Renal cortical epithelial cell (primary cell): ENCODE measurements around the gene MYH6. TPM values are rescaled to one million over a fixed set of nuclear protein-coding genes. Genes with fewer than 3 reads are reported as not detected.

Experiments
- DNase-seq: peaks from one replicate; pipeline ENCODE4 v3.0.0-alpha.2; 2011; ENCODE audit warnings: low read depth
- total RNA-seq: library from RNA; depleted of rRNA; stranded (reverse); fragments of >200 nt; gene quantifications from 2 replicates; pipeline ENCODE4 v1.2.3, GENCODE V29; 2014

The MYH6 gene
- total RNA-seq, 1 donor from 2014 or later: not detected

DNA sequence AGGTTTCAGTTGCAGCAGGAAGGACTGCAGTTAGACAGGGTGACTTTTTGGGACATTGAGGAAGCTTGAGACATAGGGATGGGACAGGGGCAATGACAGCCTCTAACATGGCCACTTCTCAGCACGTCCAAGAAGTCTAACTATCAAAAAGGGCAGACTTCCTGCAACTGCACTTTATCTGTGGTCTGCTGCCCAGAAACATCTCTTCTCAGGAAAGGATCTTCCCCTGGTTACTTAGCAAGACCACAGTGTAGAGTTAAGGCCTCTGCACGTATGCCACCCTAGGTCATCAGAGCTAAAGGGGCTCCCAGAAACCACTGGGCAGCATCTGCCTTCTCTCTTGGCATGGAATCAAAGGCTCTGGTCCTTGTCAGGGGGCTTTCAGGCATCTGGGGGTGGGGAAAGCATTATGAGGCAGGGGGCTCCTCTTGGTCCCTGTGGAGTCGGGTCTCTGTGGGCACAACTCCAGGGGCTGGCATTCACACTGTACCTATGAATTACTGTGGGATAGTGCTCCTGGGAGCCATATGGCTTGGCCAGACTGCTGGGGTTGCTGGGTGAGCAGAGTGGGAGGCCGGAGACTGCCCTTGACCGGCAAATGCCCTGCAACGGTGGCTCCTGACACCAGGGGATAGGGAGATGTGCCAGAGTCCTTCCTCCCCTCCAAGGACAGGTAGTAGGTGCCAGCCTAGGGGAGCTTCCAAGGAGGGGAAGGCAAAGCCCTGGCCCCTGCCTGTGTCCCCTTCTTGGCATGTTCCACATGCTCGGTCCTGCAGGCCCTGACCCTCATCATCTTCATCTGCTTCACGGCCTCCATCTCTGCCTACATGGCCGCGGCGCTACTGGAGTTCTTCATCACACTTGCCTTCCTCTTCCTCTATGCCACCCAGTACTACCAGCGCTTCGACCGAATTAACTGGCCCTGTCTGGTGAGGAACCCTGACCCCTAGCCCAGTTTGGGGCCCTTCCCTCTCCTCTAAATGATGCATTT is 30.2 kb downstream of the MYH6 start:
- DNase-seq: no peak

GRCh38 chr14:23377198-23377550 is 30.9 kb downstream of the MYH6 start:
- DNase-seq: no peak

GRCh38 chr14:23376482-23377197 is 31.4 kb downstream of the MYH6 start, which contains the start of gene CMTM5:
CMTM5 (plus strand) TSS chr14:23377046; CDS start chr14:23377252, 206 bp downstream.
- DNase-seq: no peak

- DNase-seq: no peak
Observed at GRCh38 chr14:23375527-23376251, 32.4 kb downstream of the MYH6 start.

GRCh38 chr14:23373041-23373440 is 35.0 kb downstream of the MYH6 start:
- DNase-seq: no peak

DNA sequence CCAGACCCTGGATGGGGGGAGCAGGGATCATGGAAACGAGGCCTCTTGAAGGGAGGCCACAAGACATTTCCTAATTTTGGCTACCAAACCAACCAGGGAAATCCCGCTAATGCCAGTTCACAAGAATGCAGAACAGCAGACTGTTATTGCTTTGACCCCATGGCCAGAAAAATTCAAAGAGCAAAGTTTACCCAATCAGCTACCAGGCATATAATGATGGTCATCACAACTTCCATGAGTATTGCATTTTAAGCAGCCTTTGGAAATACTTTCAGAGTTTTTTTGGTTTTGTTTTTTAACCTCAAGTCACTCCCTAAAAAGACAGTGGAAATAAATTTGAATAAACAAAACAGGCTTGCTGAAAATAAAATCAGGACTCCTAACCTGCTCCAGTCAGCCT is 35.6 kb downstream of the MYH6 start, which contains the start of gene IL25:
Gene IL25, plus strand, starts transcription at position 301 of the 400 bp plus-strand sequence.
- DNase-seq: no peak

- no peak for DNase-seq
Observed at GRCh38 chr14:23371865-23372264, 36.2 kb downstream of the MYH6 start.

GRCh38 chr14:23370221-23370620 is 37.9 kb downstream of the MYH6 start:
- no peak for DNase-seq

DNA sequence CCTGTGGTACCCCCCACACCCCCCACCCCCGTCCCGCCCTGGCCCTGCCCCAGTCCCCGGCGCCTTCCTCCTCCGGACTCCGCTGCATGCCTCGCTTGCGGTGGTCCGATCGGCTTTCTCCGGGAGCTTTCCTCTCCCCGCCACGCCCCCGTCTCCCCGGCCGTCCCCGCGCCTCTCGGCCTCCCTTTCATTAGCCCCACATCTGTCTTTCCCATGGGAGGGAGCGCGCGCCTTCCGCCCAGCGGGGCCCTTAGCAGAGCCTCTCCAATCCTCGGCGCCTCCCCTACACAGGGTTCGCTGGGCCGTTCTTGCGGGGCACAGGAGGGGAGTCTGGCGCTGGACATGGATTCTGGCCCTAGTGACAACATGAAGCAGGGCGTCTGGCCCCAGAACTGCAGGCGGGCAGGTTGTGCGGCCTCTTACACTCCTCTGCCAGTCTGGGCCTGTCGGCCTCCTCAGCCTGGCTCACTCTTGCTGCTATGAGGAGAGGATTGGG is 41.6 kb downstream of the MYH6 start:
- DNase-seq: no peak

- no peak for DNase-seq
Observed at GRCh38 chr14:23365732-23366425, 42.2 kb downstream of the MYH6 start.

GRCh38 chr14:23365036-23365731 is 42.9 kb downstream of the MYH6 start, which contains the start of gene EFS:
EFS (minus strand) TSS chr14:23365172; CDS start chr14:23365025, 147 bp downstream.
- no peak for DNase-seq

DNA sequence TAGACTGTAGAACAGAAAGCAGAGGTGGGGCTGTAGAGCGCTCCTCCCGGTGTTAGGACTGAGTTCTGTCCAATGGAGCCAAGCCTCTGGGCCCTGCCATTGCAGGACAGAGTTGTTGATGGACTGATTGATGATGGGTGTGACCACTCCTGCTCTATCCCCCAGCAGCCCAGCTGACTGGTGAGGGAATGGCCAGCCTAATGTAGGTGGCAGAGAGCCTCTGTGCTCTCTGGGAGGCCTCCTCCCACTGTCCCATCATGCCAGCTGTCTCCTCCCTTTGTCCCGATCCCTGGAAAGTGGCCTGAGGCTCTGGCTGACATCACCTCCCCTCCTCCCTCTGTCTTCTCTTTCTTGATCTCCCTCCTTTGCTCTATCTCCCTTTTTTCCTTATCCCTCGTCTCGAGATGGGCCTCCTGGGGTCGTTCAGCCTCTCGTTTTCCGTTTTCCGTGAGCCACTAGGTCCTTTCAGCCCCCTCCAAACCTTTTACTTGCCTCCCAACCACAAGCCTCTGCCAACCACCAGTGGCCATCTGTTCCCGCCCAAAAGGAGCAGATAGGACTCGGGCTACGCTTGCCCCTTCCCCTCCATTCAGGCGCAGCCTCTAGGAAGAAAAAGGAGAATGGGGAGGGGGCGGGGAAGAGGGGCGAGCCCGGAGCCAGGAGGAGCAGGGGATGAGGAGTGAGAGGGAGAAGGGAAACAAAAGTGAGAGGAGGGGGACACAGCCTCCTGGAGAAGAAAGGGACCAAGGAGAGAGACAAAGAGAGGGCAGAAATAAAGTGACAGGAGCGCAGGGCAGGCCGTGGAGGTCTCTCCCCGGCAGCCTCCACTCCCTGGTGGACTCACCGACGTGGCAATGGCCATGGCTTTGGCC is 43.7 kb downstream of the MYH6 start:
- DNase-seq: no peak

- DNase-seq: peak; percentile 67
Observed at GRCh38 chr14:23362200-23362599, 45.9 kb downstream of the MYH6 start.

DNA sequence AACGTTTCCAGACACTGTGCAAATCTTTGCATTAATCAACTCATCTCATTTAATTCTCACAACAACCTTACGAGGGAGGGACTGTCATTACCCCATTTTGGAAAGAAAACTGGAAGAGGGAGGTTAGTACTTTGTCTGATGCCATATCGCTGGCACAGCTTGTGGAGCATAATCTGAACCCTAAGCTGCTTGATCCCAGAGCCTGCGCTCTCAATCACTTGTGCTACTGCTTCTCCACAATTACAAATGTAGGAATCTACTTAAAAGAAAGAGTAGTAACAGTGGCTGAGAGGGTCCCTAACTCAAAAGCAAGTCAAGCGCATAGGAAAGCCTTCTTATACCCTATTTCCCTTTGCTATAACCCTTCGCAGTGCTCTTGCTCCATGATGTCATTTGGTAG is 46.3 kb downstream of the MYH6 start:
- no peak for DNase-seq

GRCh38 chr14:23361320-23361719 is 46.8 kb downstream of the MYH6 start:
- peak; percentile 60 for DNase-seq

GRCh38 chr14:23360496-23360895 is 47.6 kb downstream of the MYH6 start:
- no peak for DNase-seq

GRCh38 chr14:23359722-23360447 is 48.2 kb downstream of the MYH6 start:
- no peak for DNase-seq

DNA sequence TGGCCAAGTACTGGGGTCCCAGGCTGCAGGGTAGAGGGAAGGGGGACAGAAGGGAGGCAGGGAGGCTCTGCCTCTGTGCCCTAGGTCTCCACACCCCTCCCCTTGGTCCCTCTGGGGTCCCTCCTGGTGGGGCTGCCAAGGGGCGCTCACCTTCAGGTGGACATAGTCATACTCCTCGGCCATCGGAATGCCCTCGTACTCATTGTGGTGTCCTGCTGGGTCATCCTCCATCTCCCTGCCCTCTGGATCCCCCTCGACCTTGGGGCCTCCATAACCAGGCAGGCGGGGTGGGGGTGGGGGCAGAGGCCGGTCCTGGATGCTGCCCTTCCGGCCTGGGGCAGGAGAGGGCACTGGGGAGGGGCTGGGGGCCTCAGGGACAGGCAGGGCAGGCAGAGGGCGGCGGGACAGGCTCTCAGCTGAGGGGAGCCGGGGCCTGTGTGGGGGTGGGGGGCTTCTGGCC is 48.9 kb downstream of the MYH6 start:
- DNase-seq: no peak
